ENCODE data around the gene TRABD.

GRCh38 chr22:50182176-50183081, 3.3 kb upstream of the TRABD start:
- TF ChIP-seq, protein P1, sequence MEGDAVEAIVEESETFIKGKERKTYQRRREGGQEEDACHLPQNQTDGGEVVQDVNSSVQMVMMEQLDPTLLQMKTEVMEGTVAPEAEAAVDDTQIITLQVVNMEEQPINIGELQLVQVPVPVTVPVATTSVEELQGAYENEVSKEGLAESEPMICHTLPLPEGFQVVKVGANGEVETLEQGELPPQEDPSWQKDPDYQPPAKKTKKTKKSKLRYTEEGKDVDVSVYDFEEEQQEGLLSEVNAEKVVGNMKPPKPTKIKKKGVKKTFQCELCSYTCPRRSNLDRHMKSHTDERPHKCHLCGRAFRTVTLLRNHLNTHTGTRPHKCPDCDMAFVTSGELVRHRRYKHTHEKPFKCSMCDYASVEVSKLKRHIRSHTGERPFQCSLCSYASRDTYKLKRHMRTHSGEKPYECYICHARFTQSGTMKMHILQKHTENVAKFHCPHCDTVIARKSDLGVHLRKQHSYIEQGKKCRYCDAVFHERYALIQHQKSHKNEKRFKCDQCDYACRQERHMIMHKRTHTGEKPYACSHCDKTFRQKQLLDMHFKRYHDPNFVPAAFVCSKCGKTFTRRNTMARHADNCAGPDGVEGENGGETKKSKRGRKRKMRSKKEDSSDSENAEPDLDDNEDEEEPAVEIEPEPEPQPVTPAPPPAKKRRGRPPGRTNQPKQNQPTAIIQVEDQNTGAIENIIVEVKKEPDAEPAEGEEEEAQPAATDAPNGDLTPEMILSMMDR (IDR thresholded peaks at IDR 0.05): no peak
- no peak for TF ChIP-seq POLR2A (IDR thresholded peaks at IDR 0.05)
